Activated CD4-positive, alpha-beta memory T cell treated with anti-CD3 and anti-CD28 coated beads for 36 hours (primary cell): ENCODE measurements around the gene LIPG. TPM values are rescaled to one million over a fixed set of nuclear protein-coding genes. Genes with fewer than 3 reads are reported as not detected.
"Not testable (repeated sequence)": the region's sequence is repeated elsewhere in the genome, so short reads cannot be mapped to it uniquely, and the experiment has no call there.

ENCODE experiments used
- CTCF ChIA-PET: fragments of 350-600 bp; sonication (Branson Sonifier 250); formaldehyde crosslinking; loops from one replicate; lab custom pipeline; 2021; ENCODE audit warnings: antibody characterized with exemption, inconsistent platforms; lab: Charles Lee
- POLR2A ChIA-PET: fragments of 350-600 bp; sonication (Branson Sonifier 250); formaldehyde crosslinking; loops from one replicate; lab custom pipeline; 2021; ENCODE audit warnings: antibody characterized with exemption; lab: Charles Lee
- DNase-seq: peaks from one replicate; pipeline ENCODE4 v3.0.0-alpha.2; 2020
- H3K27ac Mint-ChIP-seq: one replicate; pipeline ENCODE4 v1.8.0; 2021; ENCODE audit warnings: mixed read lengths
- H3K27me3 Mint-ChIP-seq: one replicate; pipeline ENCODE4 v1.8.0; 2021; ENCODE audit warnings: mixed read lengths
- H3K36me3 Mint-ChIP-seq: one replicate; pipeline ENCODE4 v1.8.0; 2021; ENCODE audit warnings: mixed read lengths
- H3K4me1 Mint-ChIP-seq: one replicate; pipeline ENCODE4 v1.8.0; 2021; ENCODE audit warnings: low read depth, mixed read lengths
- H3K4me3 Mint-ChIP-seq: one replicate; pipeline ENCODE4 v1.8.0; 2021; ENCODE audit warnings: mild to moderate bottlenecking, mixed read lengths
- H3K9me3 Mint-ChIP-seq: one replicate; pipeline ENCODE4 v1.8.0; 2021; ENCODE audit warnings: mixed read lengths
- intact Hi-C: fragments of 100-400 bp; cut with micrococcal nuclease; formaldehyde crosslinking; loops from one replicate; pipeline ENCODE4 v1.15.1; 2023
- total RNA-seq, 2 experiments: library from RNA; stranded (reverse); gene quantifications; one replicate each; pipeline ENCODE4 v1.2.3, GENCODE V29; 2021

Gene LIPG
- total RNA-seq, 2 experiments from 2014 or later = 0.17 to 0.50 TPM

GRCh38 chr18:49550621-49551339 is 11.1 kb upstream of the LIPG start:
- no peak overlapping the region for H3K4me3 Mint-ChIP-seq
- no peaks in the 10 kb centered on the region for H3K4me1 Mint-ChIP-seq
- H3K9me3 Mint-ChIP-seq = no peaks in the 10 kb centered on the region
- no peak overlapping the region for H3K27ac Mint-ChIP-seq
- DNase-seq = no peak
- intact Hi-C loops = no loop called here
- H3K27me3 Mint-ChIP-seq = peaks cover 28% of the 10 kb centered on the region
- no peaks in the 10 kb centered on the region for H3K36me3 Mint-ChIP-seq
- POLR2A ChIA-PET = no interaction called here
- CTCF ChIA-PET = no interaction called here

- Mint-ChIP-seq H3K9me3 (no peaks in the 10 kb centered on the region), H3K27me3 (peaks cover 26% of the 10 kb centered on the region), H3K4me3 (no peak overlapping the region), H3K4me1 (no peaks in the 10 kb centered on the region), H3K27ac (no peak overlapping the region), H3K36me3 (no peaks in the 10 kb centered on the region)
- ChIA-PET POLR2A (no interaction called here), CTCF (interaction anchor here (1.0 to 2.0 kb wide), 2 partner anchors 42 to 306 kb away, joined by 3 to 5 read pairs; no protein-coding TSS in a partner anchor)
- intact Hi-C loops = no loop called here
- DNase-seq = no peak
These were observed 8.9 kb upstream of the LIPG start for GRCh38 chr18:49553003-49553402.

GRCh38 chr18:49555641-49556040 is 6.2 kb upstream of the LIPG start:
- no peaks in the 10 kb centered on the region for H3K9me3 Mint-ChIP-seq
- H3K4me1 Mint-ChIP-seq = peaks cover 4% of the 10 kb centered on the region
- H3K4me3 Mint-ChIP-seq = no peak overlapping the region
- POLR2A ChIA-PET = no interaction called here
- CTCF ChIA-PET = interaction anchor here (1.2 to 2.1 kb wide), 2 partner anchors 303 kb away, joined by 4 to 13 read pairs; no protein-coding TSS in a partner anchor
- DNase-seq = no peak
- H3K27me3 Mint-ChIP-seq = peaks cover 33% of the 10 kb centered on the region
- H3K36me3 Mint-ChIP-seq = no peaks in the 10 kb centered on the region
- intact Hi-C loops = no loop called here
- H3K27ac Mint-ChIP-seq = no peak overlapping the region

GRCh38 chr18:49558356-49558755 is 3.5 kb upstream of the LIPG start:
- DNase-seq = no peak
- Mint-ChIP-seq H3K9me3 (no peaks in the 10 kb centered on the region), H3K27ac (no peak overlapping the region), H3K36me3 (no peaks in the 10 kb centered on the region), H3K4me3 (no peak overlapping the region), H3K4me1 (peaks cover 29% of the 10 kb centered on the region), H3K27me3 (peaks cover 46% of the 10 kb centered on the region)
- intact Hi-C loops = no loop called here
- CTCF ChIA-PET = interaction anchor here (0.6 to 5.3 kb wide), 3 partner anchors 226 to 434 kb away, joined by 3 to 67 read pairs (median 4); no protein-coding TSS in a partner anchor
- POLR2A ChIA-PET = no interaction called here

- Mint-ChIP-seq H3K4me1 (peaks cover 31% of the 10 kb centered on the region), H3K27me3 (peaks cover 52% of the 10 kb centered on the region)
- POLR2A ChIA-PET, H3K4me3 Mint-ChIP-seq, H3K9me3 Mint-ChIP-seq, H3K27ac Mint-ChIP-seq, DNase-seq, H3K36me3 Mint-ChIP-seq: not testable (repeated sequence)
- CTCF ChIA-PET = interaction anchor here (1.2 to 5.3 kb wide), 5 partner anchors 11 to 798 kb away, joined by 3 to 67 read pairs (median 6); no protein-coding TSS in a partner anchor
- intact Hi-C loops = loop anchor here (1.0 kb wide), 1 partner anchor 299 kb away; no protein-coding TSS in a partner anchor
These were observed 2.4 kb upstream of the LIPG start for GRCh38 chr18:49559326-49559931.

- H3K36me3 Mint-ChIP-seq = no peaks in the 10 kb centered on the region
- peaks cover 31% of the 10 kb centered on the region for H3K4me1 Mint-ChIP-seq
- ChIA-PET CTCF (interaction anchor here (1.4 to 5.3 kb wide), 4 partner anchors 50 to 797 kb away, joined by 5 to 67 read pairs (median 7); no protein-coding TSS in a partner anchor), POLR2A (no interaction called here)
- intact Hi-C loops = loop anchor here (5.0 kb wide), 1 partner anchor 162 kb away; no protein-coding TSS in a partner anchor
- no peaks in the 10 kb centered on the region for H3K9me3 Mint-ChIP-seq
- H3K27me3 Mint-ChIP-seq = peaks cover 53% of the 10 kb centered on the region
- H3K4me3 Mint-ChIP-seq = no peak overlapping the region
- no peak overlapping the region for H3K27ac Mint-ChIP-seq
- DNase-seq = no peak
These were observed 1.6 kb upstream of the LIPG start for GRCh38 chr18:49560277-49560623.

GRCh38 chr18:49560624-49561288 is 1.1 kb upstream of the LIPG start:
- CTCF ChIA-PET = interaction anchor here (1.4 to 5.3 kb wide), 4 partner anchors 50 to 797 kb away, joined by 5 to 67 read pairs (median 7); no protein-coding TSS in a partner anchor
- Mint-ChIP-seq H3K27ac (no peak overlapping the region), H3K9me3 (no peaks in the 10 kb centered on the region), H3K27me3 (peaks cover 57% of the 10 kb centered on the region), H3K4me3 (peak overlapping the region; percentile 54), H3K4me1 (peaks cover 31% of the 10 kb centered on the region), H3K36me3 (no peaks in the 10 kb centered on the region)
- peak; percentile 14 for DNase-seq
- intact Hi-C loops = loop anchor here (5.0 kb wide), 1 partner anchor 162 kb away; no protein-coding TSS in a partner anchor
- POLR2A ChIA-PET = no interaction called here

GRCh38 chr18:49562481-49563129 is 748 bp downstream of the LIPG start:
- CTCF ChIA-PET = interaction anchor here (5.3 kb wide), 1 partner anchor 296 kb away, joined by 67 read pairs; no protein-coding TSS in a partner anchor
- no peak for DNase-seq
- Mint-ChIP-seq H3K4me3 (peak overlapping the region; percentile 54), H3K27ac (no peak overlapping the region), H3K27me3 (peaks cover 63% of the 10 kb centered on the region), H3K9me3 (no peaks in the 10 kb centered on the region), H3K36me3 (no peaks in the 10 kb centered on the region), H3K4me1 (peaks cover 31% of the 10 kb centered on the region)
- POLR2A ChIA-PET = no interaction called here
- intact Hi-C loops = loop anchor here (2.0 to 5.0 kb wide), 2 partner anchors 76 to 160 kb away; partner anchors contain the start of gene C18orf32

GRCh38 chr18:49563130-49563540 is 1.3 kb downstream of the LIPG start:
- Mint-ChIP-seq H3K9me3 (no peaks in the 10 kb centered on the region), H3K27ac (no peak overlapping the region), H3K4me1 (peaks cover 31% of the 10 kb centered on the region), H3K36me3 (no peaks in the 10 kb centered on the region), H3K4me3 (no peak overlapping the region), H3K27me3 (peaks cover 65% of the 10 kb centered on the region)
- peak; percentile 16 for DNase-seq
- ChIA-PET POLR2A (no interaction called here), CTCF (interaction anchor here (5.3 kb wide), 1 partner anchor 295 kb away, joined by 67 read pairs; no protein-coding TSS in a partner anchor)
- intact Hi-C loops = loop anchor here (2.0 to 5.0 kb wide), 2 partner anchors 76 to 159 kb away; partner anchors contain the start of gene C18orf32

- H3K4me1 Mint-ChIP-seq = peaks cover 31% of the 10 kb centered on the region
- ChIA-PET POLR2A (no interaction called here), CTCF (no interaction called here)
- no peak for DNase-seq
- intact Hi-C loops = loop anchor here (2.0 to 5.0 kb wide), 2 partner anchors 77 to 158 kb away; partner anchors contain the start of gene C18orf32
- no peaks in the 10 kb centered on the region for H3K9me3 Mint-ChIP-seq
- H3K36me3 Mint-ChIP-seq = no peaks in the 10 kb centered on the region
- H3K4me3 Mint-ChIP-seq = no peak overlapping the region
- H3K27ac Mint-ChIP-seq = no peak overlapping the region
- peaks cover 65% of the 10 kb centered on the region for H3K27me3 Mint-ChIP-seq
These were observed 2.1 kb downstream of the LIPG start for GRCh38 chr18:49563701-49564517.

GRCh38 chr18:49564518-49564834 is 2.6 kb downstream of the LIPG start:
- intact Hi-C loops = loop anchor here (5.0 kb wide), 1 partner anchor 158 kb away; no protein-coding TSS in a partner anchor
- no peak overlapping the region for H3K4me3 Mint-ChIP-seq
- CTCF ChIA-PET = no interaction called here

More at GRCh38 chr18:49564518-49564834, 2.6 kb downstream of the LIPG start:
- peaks cover 31% of the 10 kb centered on the region for H3K4me1 Mint-ChIP-seq
- H3K27ac Mint-ChIP-seq = no peak overlapping the region
- no peak for DNase-seq
- POLR2A ChIA-PET = no interaction called here
- H3K36me3 Mint-ChIP-seq = no peaks in the 10 kb centered on the region
- peaks cover 63% of the 10 kb centered on the region for H3K27me3 Mint-ChIP-seq
- H3K9me3 Mint-ChIP-seq = no peaks in the 10 kb centered on the region
